Measurements from ENCODE around the gene GPD1.

The GPD1 gene

GRCh38 chr12:50059440-50060119 lies 44.2 kb upstream of the GPD1 start:
- no peak for DNase-seq (ENCODE audit: extremely low read depth, low read depth)
- no peak for TF ChIP-seq CTCF (IDR thresholded peaks at IDR 0.05; ENCODE audit: low read depth, low read length)

- no peak for TF ChIP-seq CTCF (IDR thresholded peaks at IDR 0.05; ENCODE audit: low read depth, low read length)
- no peak for DNase-seq (ENCODE audit: extremely low read depth, low read depth)
Observed at GRCh38 chr12:50060120-50060468, 43.7 kb upstream of the GPD1 start.

DNA sequence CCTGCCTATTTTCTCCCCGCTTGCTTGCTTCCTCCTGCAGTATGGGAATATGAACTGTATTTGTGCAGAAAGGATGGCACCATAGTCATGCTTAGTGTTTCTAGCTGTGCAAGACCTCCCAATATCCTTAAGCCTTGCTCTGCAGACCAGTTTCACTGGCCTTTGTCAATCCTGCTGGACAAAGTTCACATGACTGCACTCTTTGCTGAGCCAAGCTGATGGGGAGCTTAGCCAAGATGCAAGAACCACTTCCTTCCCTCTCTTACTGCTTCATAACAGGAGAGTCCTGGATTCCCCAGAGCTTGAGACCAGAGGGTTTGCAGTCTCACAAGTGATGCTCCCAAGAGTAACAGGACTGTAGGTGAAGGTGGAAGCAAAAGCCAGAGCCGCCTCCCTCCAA lies 42.6 kb upstream of the GPD1 start:
- TF ChIP-seq CTCF (IDR thresholded peaks at IDR 0.05; ENCODE audit: low read depth, low read length): no peak
- DNase-seq (ENCODE audit: extremely low read depth, low read depth): no peak

DNA sequence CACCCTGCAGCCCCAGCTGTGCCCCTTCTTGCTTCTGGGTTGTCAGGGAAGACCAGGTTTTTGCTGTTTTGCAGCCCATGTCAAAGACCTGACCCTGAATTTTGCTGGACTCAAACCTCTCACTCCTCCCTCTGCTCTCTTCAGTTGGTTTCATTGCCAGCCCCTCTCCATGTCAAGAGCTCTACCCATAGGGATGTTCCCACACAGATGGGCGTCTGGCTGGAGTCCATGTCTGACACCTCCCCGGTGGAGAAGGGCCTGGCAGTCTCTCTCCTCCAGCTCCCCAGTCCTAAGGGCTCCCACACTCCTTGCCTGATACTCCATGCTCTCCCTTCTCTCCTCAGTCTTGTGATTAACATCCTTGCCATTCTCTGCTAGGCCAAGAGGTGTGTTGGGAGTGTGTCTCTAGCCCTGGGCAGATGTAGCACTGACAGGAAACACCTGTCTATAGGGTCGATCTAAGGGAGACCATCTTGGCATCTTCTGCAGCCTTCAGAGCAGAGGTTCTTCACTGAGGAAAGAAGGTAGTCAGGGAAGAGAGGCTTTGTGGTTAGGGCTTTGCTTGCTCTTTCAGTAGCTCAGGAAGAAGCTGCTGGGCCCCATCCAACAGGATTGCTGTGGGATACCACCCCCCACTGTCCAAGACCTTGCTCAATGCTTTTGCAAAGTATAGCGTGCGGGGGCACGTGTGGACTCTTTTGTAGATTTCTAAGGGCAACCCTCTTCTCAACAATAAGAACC lies 41.7 kb upstream of the GPD1 start:
- no peak for DNase-seq (ENCODE audit: extremely low read depth, low read depth)
- TF ChIP-seq CTCF (IDR thresholded peaks at IDR 0.05; ENCODE audit: low read depth, low read length): no peak

GRCh38 chr12:50062728-50063460 lies 40.9 kb upstream of the GPD1 start:
- TF ChIP-seq CTCF (IDR thresholded peaks at IDR 0.05; ENCODE audit: low read depth, low read length): no peak
- no peak for DNase-seq (ENCODE audit: extremely low read depth, low read depth)

DNA sequence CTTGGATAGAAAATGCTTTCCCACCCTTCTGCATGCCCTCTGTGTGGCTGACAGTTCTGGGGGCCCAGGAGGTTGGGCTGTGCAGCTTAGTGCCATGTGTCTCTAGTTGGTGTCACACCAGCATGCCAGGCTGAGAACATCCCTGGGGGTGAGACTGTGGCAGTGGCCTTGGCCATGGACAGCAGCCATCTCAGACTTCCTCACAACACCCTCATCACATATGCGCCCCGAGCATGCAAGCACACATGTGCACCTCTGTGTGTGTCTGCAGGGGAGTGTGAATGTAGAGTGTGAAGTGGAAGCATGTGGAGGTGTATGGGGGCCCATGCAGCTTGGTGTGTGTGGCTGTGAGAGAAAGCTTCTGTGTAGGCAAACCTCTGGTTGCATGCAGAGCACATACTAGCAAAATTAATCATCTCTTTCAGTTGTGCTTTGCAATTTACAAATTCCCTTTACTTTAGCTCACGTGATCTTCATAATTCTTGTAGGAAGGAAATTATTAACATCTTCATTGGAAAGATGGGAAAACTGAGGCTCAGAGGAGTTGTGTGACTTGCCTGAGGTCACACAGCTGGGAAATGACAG lies 38.0 kb upstream of the GPD1 start:
- no peak for TF ChIP-seq CTCF (IDR thresholded peaks at IDR 0.05; ENCODE audit: low read depth, low read length)
- DNase-seq (ENCODE audit: extremely low read depth, low read depth): no peak

DNA sequence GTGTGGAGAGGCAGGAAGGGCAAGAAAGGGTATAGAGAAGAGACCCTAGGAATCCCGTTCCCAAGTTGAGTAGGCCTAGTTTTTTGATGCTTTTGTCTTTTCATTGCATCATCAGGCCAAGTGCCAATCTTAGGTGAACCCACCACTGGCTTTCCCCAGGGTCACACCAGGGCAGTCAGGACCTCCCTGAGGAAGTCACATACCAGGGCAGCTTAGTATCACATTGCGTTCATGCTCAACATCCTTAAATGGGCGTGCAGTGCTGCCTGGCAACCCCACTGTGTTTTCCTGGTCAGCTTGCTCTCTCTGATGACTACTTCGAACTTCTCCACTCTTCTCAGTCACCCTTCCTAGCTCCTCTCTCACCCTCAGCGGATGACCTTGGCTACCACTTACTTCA lies 37.4 kb upstream of the GPD1 start:
- DNase-seq (ENCODE audit: extremely low read depth, low read depth): peak; percentile 67

More for the DNA sequence above, 37.4 kb upstream of the GPD1 start:
- TF ChIP-seq CTCF (IDR thresholded peaks at IDR 0.05; ENCODE audit: low read depth, low read length): no peak

All from AG09319 (cell line).